ENCODE results near the gene TMEM107.

TMEM107 gene

GRCh38 chr17:8128125-8128784 is 47.9 kb downstream of the TMEM107 start:
- no peak for DNase-seq

GRCh38 chr17:8126491-8127066 is 49.6 kb downstream of the TMEM107 start:
- peak; percentile 72 for DNase-seq

GRCh38 chr17:8125947-8126490 is 50.2 kb downstream of the TMEM107 start:
- no peak for DNase-seq

- peak; percentile 99 for DNase-seq
Measured at GRCh38 chr17:8125154-8125946, 50.8 kb downstream of the TMEM107 start.

DNA sequence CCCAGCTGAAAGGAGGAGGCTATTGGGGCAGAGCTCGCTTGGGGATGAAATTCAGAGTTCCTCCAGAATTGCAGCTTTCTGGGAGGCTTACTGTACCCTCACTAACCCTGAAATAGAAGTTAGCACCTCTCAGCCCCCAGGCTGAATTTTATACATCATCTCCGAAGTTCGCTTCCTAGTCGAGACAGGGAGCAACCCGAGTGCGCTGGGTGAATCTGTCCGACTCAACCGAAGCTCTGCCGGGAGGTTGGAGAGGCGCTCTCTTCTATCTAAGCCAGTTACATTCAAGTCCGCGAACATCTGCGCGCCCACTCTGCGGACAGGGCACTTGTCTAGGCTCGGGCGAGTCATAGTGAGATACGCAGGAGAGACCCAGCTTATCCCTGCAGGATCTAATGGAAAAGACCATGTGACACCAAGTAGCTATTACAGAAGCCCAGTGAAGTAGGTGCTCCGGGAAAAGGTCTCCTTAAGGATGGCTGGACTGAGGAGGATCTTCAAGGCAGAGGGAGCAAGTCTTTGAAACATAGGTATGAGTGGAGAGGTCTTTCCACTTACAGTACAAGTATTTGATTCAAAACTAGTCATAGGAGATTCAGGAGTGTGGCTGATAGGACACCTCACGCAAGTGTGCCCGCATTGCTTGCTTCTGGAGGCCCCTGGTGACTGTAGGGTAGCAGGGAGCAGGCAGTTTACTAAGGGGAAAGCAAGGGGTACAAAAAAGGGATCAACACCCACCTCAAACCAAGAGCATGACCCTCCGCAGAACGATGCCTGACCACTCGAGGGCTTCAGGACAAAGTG is 51.6 kb downstream of the TMEM107 start:
- DNase-seq: peak; percentile 54

GRCh38 chr17:8123695-8124349 is 52.4 kb downstream of the TMEM107 start, which contains the start of gene HES7:
TSS of gene HES7 (minus strand) at chr17:8124106. CDS start at chr17:8124084, 22 bp downstream.
- no peak for DNase-seq

GRCh38 chr17:8122924-8123694 is 53.1 kb downstream of the TMEM107 start:
- DNase-seq: peak; percentile 64

Data from stimulated activated CD8-positive, alpha-beta memory T cell treated with anti-CD3 and anti-CD28 coated beads, Interleukin-4, amount 100 ng/mL, for 48 hours (primary cell).